Metanephros (tissue), 1 donor: ENCODE data around the gene RDH16. TPM values are rescaled to one million over a fixed set of nuclear protein-coding genes. Genes with fewer than 3 reads are reported as not detected.

ENCODE experiments used
- total RNA-seq: library from RNA; depleted of rRNA; stranded (reverse); fragments of >200 nt; gene quantifications from one replicate; pipeline ENCODE4 v1.2.3, GENCODE V29; 2014

Gene RDH16
- total RNA-seq, result 1.1 TPM

GRCh38 chr12:56957229-56958052, at the start of gene RDH16:
Gene RDH16, minus strand, starts transcription at chr12:56957608. Its CDS starts 146 bp downstream, at chr12:56957462.

GRCh38 chr12:57005980-57006808, 48.8 kb upstream of the RDH16 start, which contains the start of gene ZBTB39:
Gene ZBTB39, minus strand, starts transcription at chr12:57006546. Its CDS starts 1,629 bp downstream, at chr12:57004917.

DNA sequence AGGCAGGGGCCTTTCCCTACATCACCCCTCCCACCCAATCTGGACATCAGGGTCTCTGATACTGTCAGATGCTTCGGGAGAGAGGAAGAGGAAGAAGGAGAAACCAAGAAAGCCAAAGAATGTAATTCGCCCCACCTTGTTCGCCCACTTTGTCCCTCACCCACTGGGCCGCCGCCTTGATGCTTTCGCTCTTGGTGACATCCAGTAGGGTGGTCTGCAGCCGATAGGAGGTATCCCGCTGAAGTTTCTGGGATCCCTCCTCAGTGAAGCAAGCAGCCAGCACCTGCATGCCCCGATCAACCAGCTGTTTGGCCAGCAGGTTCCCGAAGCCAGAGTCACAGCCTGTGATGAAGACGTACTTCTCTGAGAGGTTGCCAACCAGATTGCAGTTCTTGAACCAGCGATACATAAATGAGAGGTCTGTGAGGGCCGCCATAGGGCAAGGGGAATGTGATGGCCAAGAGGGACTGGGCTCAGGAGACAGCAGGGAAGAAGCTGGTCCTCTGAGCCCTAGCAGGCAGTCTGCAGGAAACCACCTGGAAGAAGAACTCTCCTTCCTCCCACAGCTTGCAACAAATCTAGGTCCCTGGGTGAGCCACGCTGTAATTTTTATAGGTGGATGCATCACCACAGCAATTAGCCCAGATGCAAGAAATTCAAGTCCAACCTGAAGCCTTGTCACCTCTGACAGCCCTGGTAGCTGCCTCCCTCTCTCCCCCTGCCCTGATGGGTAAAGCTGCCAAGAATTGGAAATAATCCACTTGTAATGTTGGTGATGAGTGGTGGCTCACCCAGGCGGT, 23.4 kb downstream of the RDH16 start, which contains the start of gene SDR9C7:
Gene SDR9C7 (minus strand): TSS at position 583 of the 800 bp plus-strand sequence. CDS start 147 bp downstream, at position 436.

Other genes with a start within 250 kb of the RDH16 start
- 1,236 TPM for gene NACA, start 232.3 kb downstream of the RDH16 start, total RNA-seq
- 15.3 TPM for gene PRIM1, start 205.3 kb downstream of the RDH16 start, total RNA-seq
- gene HSD17B6, start 194.3 kb downstream of the RDH16 start, total RNA-seq, result 0.29 TPM
- gene SDR9C7, start 23.2 kb downstream of the RDH16 start, total RNA-seq, result not detected
- 8.9 TPM for gene ZBTB39, start 48.9 kb upstream of the RDH16 start, total RNA-seq
- 1.6 TPM for gene TAC3, start 58.9 kb upstream of the RDH16 start, total RNA-seq
- gene MYO1A, start 92.5 kb upstream of the RDH16 start, total RNA-seq, result 0.64 TPM
- 11.7 TPM for gene NEMP1, start 121.2 kb upstream of the RDH16 start, total RNA-seq
- gene NAB2, start 131.5 kb upstream of the RDH16 start, total RNA-seq, result 43.1 TPM
- gene STAT6, start 153.8 kb upstream of the RDH16 start, total RNA-seq, result 90.6 TPM
- gene LRP1, start 170.9 kb upstream of the RDH16 start, total RNA-seq, result 199 TPM
- gene LRP1-AS, start 190.0 kb upstream of the RDH16 start, total RNA-seq, result not detected